ENCODE data around the gene RIPOR1.

GRCh38 chr16:67537270-67537635, 8.6 kb downstream of the RIPOR1 start:
- TF ChIP-seq ZNF8 (CRISPR knock-in tag; IDR thresholded peaks at IDR 0.05) (no peak), PATZ1 (CRISPR knock-in tag; IDR thresholded peaks at IDR 0.05; ENCODE audit: borderline replicate concordance) (no peak), SNAI2 (CRISPR knock-in tag; IDR thresholded peaks at IDR 0.05) (no peak), TOX (CRISPR knock-in tag; IDR thresholded peaks at IDR 0.05; ENCODE audit: borderline replicate concordance) (no peak), ZNF70 (CRISPR knock-in tag; IDR thresholded peaks at IDR 0.05) (no peak), ZNF565 (CRISPR knock-in tag; conservative IDR thresholded peaks at IDR 0.05; ENCODE audit: low read depth) (no peak), CREB5 (CRISPR knock-in tag; IDR thresholded peaks at IDR 0.05; ENCODE audit: low read depth) (no peak), ZFP3 (CRISPR knock-in tag; IDR thresholded peaks at IDR 0.05) (no peak), ZFP30 (CRISPR knock-in tag; IDR thresholded peaks at IDR 0.05) (no peak), PPARA (CRISPR knock-in tag; IDR thresholded peaks at IDR 0.05; ENCODE audit: borderline replicate concordance) (no peak), TCF4 (CRISPR knock-in tag; IDR thresholded peaks at IDR 0.05; ENCODE audit: borderline replicate concordance) (no peak), ISL1 (CRISPR knock-in tag; IDR thresholded peaks at IDR 0.05) (no peak), POU6F1 (CRISPR knock-in tag; IDR thresholded peaks at IDR 0.05; ENCODE audit: borderline replicate concordance, low read depth) (no peak), OSR1 (CRISPR knock-in tag; IDR thresholded peaks at IDR 0.05) (no peak)

Measured in SK-N-SH treated with all-trans-retinoic acid at 6 μM for 48 hours (cell line).